ENCODE results near the gene SUDS3.

GRCh38 chr12:118346895-118347294 is 29.5 kb upstream of the SUDS3 start:
- TF ChIP-seq CTCF (IDR thresholded peaks at IDR 0.05) = no peak
- TF ChIP-seq POLR2AphosphoS5 (IDR thresholded peaks at IDR 0.05) = no peak

All from breast epithelium (tissue), 3 donors.